ENCODE measurements around the gene SLC17A7. TPM values are rescaled to one million over a fixed set of nuclear protein-coding genes. Genes with fewer than 3 reads are reported as not detected.

SLC17A7 gene
- 0.15 TPM in 1 of 2 replicates, not detected in the other for total RNA-seq

GRCh38 chr19:49441210-49441959 lies at the start of gene SLC17A7:
TSS of gene SLC17A7 (minus strand) at chr19:49441527. CDS start at chr19:49441379, 148 bp downstream.

DNA sequence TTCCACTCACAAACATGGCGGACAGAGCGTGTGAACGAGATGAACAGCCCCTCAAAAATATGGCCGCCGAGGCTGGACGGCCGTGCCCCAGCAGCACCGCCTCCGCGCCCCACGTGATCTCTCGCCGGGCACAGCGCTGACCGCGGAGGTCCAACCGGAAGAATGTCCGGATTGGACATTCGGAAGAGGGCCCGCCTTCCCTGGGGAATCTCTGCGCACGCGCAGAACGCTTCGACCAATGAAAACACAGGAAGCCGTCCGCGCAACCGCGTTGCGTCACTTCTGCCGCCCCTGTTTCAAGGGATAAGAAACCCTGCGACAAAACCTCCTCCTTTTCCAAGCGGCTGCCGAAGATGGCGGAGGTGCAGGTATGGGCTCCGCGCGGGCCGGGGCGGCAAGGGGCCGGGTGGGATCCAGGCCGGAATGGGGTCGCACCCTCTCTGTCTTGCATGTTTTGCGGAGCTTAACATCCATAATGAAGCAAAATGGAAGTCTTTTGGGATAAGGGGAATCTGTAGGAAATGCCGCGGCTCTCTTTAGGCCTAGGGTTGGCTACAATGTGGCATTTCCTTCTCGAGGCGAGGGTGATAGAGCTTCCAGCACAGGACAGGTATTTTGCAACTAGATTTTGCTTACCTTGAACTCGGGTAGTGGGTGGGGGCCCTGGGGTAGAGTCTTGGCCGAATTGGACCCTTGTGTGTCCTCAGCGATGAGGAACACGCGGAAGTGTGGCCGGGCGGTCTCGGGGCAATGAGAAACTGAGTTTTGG lies 46.1 kb upstream of the SLC17A7 start, which contains the start of gene RPL13A:
TSS of gene RPL13A (plus strand) at position 332 of the 769 bp plus-strand sequence. CDS start at position 354, 22 bp downstream.

DNA sequence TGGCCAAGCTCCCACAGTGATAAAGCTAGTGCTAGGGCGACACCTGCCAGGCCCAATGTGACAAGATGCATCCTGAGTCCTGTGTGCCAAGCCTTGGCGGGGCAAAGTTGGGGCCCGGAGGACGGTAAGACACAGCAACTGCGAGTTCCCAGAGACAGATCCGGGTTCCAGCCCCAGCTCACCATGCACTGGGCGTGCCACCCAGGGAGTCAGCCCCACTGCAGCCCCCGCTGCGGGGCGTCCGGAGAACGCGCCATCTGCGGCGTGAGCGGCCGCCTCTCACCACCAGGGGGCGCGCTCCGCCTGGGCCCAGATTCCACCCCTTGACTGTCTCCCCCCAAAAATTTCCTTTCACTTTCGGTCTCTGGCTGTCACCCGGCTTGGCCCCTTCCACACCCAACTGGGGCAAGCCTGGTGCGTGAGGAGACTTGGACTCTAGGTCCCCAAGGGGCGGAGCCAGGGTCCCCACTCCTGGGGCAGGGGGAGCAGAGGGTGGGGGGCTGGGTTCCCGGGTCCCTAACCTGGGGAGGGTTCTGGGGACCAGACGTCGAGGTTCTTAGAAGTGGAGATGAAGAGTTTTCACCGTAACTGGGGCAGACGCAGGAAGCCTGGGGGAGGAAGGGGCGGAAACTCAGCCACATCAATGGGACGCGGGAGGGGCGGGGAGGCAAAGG lies 32.7 kb upstream of the SLC17A7 start, which contains the start of gene FLT3LG:
TSS of gene FLT3LG (plus strand) at position 348 of the 674 bp plus-strand sequence. CDS start 425 bp downstream, outside the sequence.

DNA sequence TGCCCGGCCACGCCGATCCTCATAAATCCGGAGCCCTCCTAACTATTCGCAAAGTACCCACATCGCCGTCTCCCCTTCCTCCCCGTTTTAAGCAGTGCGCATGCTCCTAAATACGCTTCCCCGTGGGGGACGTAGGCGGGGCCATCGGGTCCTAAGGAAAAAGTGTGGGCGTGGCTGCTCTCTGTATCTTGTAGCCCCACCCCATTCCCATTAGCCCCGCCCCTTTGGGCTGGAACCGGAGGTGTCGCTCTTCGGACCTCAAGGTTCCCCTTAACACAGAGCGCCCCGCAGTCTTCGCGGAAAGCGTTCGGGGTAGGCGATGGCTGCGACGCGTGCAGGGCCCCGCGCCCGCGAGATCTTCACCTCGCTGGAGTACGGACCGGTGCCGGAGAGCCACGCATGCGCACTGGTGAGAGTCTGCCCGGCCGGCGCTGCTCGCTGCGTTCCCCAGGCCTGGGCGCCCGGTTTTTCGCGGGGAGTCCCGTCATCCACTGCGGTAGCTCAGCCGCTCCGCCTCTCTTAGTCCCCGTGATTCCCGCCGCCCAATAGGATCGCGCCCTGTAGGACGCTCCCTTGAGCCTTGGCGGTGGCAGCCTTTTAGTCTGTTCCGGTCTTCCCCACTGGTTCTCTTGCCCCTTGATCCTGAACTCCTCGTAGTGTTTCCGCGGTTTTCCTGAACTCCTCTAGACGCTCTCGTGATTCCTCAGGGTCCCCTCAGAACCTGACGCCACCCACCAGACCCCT lies 11.9 kb upstream of the SLC17A7 start, which contains the start of gene ALDH16A1:
TSS of gene ALDH16A1 (plus strand) at position 213 of the 744 bp plus-strand sequence. CDS start at position 320, 107 bp downstream.

GRCh38 chr19:49451430-49452181 lies 10.3 kb upstream of the SLC17A7 start, which contains the start of gene PIH1D1:
TSS of gene PIH1D1 (minus strand) at chr19:49451814. CDS start at chr19:49451574, 240 bp downstream.

GRCh38 chr19:49425178-49425577 lies 16.1 kb downstream of the SLC17A7 start, which contains the start of gene GFY:
TSS of gene GFY (plus strand) at chr19:49425388. CDS start at chr19:49426431, 1,043 bp downstream.

GRCh38 chr19:49423071-49423984 lies 18.0 kb downstream of the SLC17A7 start, which contains the start of gene PTH2:
TSS of gene PTH2 (minus strand) at chr19:49423441. CDS start at chr19:49423339, 102 bp downstream.

DNA sequence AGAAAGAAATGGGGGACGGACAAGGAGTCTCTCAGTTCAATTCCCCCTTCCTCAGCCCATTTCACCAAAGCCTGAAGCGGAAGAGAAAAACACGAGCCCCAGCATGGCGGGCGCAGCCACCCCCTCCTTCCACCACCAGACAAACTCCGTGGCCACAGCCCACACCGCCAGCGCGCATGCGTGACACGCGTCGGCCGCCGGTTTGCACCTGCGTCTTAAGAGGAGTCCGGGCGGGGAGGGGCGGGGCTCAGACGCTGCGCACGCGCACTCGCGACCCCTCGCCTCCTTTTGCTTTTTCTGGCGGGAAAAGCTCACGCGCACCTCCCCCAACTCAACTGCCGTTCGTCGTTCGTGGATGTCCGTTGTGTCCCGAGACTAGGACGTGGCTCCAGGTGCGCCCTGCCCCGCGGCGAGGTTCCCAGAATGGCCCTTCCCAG lies 53.4 kb downstream of the SLC17A7 start, which contains the start of gene KASH5:
TSS of gene KASH5 (plus strand) at position 314 of the 437 bp plus-strand sequence. CDS start 2,635 bp downstream, outside the sequence.

Other genes with a start within 250 kb of the SLC17A7 start
- under 0.01 and 0.15 TPM in 2 replicates for gene SLC6A16, start 116.3 kb downstream of the SLC17A7 start, total RNA-seq
- not detected in 2 replicates for gene CD37, start 106.1 kb downstream of the SLC17A7 start, total RNA-seq
- gene TEAD2, start 79.1 kb downstream of the SLC17A7 start, total RNA-seq = 43.8 and 64.3 TPM in 2 replicates
- gene DKKL1, start 77.7 kb downstream of the SLC17A7 start, total RNA-seq = not detected in 2 replicates
- not detected in 2 replicates for gene KASH5, start 53.3 kb downstream of the SLC17A7 start, total RNA-seq
- gene PTH2, start 18.1 kb downstream of the SLC17A7 start, total RNA-seq = not detected in 2 replicates
- gene GFY, start 16.1 kb downstream of the SLC17A7 start, total RNA-seq = not detected in 2 replicates
- 162 and 176 TPM in 2 replicates for gene PIH1D1, start 10.3 kb upstream of the SLC17A7 start, total RNA-seq
- 40.3 and 62.9 TPM in 2 replicates for gene ALDH16A1, start 11.7 kb upstream of the SLC17A7 start, total RNA-seq
- 0.32 and 1.8 TPM in 2 replicates for gene FLT3LG, start 32.7 kb upstream of the SLC17A7 start, total RNA-seq
- 1,312 and 3,748 TPM in 2 replicates for gene RPL13A, start 46.1 kb upstream of the SLC17A7 start, total RNA-seq
- 1,938 and 5,232 TPM in 2 replicates for gene RPS11, start 54.9 kb upstream of the SLC17A7 start, total RNA-seq
- gene FCGRT, start 71.1 kb upstream of the SLC17A7 start, total RNA-seq = 48.1 and 62.3 TPM in 2 replicates
- gene RCN3, start 86.5 kb upstream of the SLC17A7 start, total RNA-seq = 76.3 and 146 TPM in 2 replicates
- 103 and 121 TPM in 2 replicates for gene NOSIP, start 139.0 kb upstream of the SLC17A7 start, total RNA-seq
- gene PRRG2, start 139.8 kb upstream of the SLC17A7 start, total RNA-seq = 1.3 and 1.4 TPM in 2 replicates
- gene PRR12, start 149.7 kb upstream of the SLC17A7 start, total RNA-seq = 1.4 and 1.6 TPM in 2 replicates
- 43.5 and 48.4 TPM in 2 replicates for gene RRAS, start 198.6 kb upstream of the SLC17A7 start, total RNA-seq
- gene SCAF1, start 200.7 kb upstream of the SLC17A7 start, total RNA-seq = 8.2 and 11.7 TPM in 2 replicates
- 48.8 and 53.9 TPM in 2 replicates for gene IRF3, start 224.3 kb upstream of the SLC17A7 start, total RNA-seq
- 7.0 and 7.5 TPM in 2 replicates for gene BCL2L12, start 224.4 kb upstream of the SLC17A7 start, total RNA-seq
- 536 and 608 TPM in 2 replicates for gene PRMT1, start 235.7 kb upstream of the SLC17A7 start, total RNA-seq
- gene ADM5, start 248.1 kb upstream of the SLC17A7 start, total RNA-seq = 0.32 and 0.91 TPM in 2 replicates
- 13.0 and 19.5 TPM in 2 replicates for gene CPT1C, start 249.6 kb upstream of the SLC17A7 start, total RNA-seq

All from epithelial cell of umbilical artery (primary cell).